Rectal smooth muscle tissue (tissue), 1 donor: Measurements from ENCODE around the gene BICDL1.

Experiments used
- H3K27ac ChIP-seq: one replicate; pipeline ENCODE4 v1.7.0; 2013; ENCODE audit warnings: low read depth, low read length, inconsistent platforms
- H3K27me3 ChIP-seq: one replicate; pipeline ENCODE4 v1.7.0; 2013; ENCODE audit warnings: low read length; ENCODE audit not compliant: control insufficient read depth, insufficient read depth
- H3K36me3 ChIP-seq: one replicate; pipeline ENCODE4 v1.7.0; 2013; ENCODE audit warnings: low read length; ENCODE audit not compliant: control insufficient read depth, insufficient read depth
- H3K4me1 ChIP-seq: one replicate; pipeline ENCODE4 v1.7.0; 2013; ENCODE audit warnings: low read length; ENCODE audit not compliant: control insufficient read depth, insufficient read depth
- H3K4me3 ChIP-seq: one replicate; pipeline ENCODE4 v1.7.0; 2013; ENCODE audit warnings: low read length
- H3K9ac ChIP-seq: one replicate; pipeline ENCODE4 v1.7.0; 2013; ENCODE audit warnings: low read length

The BICDL1 gene

DNA sequence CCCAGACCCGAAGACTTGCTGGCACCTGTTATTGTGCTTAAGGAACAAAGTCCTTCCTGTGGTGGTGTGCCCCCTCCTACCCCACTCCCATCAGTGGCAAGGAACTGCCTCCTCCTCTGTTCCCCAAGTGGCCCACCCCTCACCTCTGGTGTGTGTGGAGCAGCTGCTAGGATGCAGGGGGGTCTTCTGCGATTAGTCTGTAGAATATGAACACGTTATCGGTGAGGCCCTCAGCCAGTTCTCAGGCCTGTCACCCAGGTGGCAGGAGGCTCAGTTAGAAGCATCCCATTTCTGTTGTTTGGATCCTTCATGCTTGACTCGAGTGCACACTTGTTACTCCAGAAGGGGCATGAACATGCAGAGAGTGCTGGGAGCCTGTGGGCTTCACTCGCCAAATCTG lies 88.2 kb downstream of the BICDL1 start:
- no peaks in the 10 kb centered on the region for H3K27me3 ChIP-seq
- no peak overlapping the region for H3K27ac ChIP-seq
- H3K9ac ChIP-seq, result no peak overlapping the region
- H3K36me3 ChIP-seq, result no peaks in the 10 kb centered on the region
- no peak overlapping the region for H3K4me3 ChIP-seq
- H3K4me1 ChIP-seq, result no peaks in the 10 kb centered on the region

- no peak overlapping the region for H3K27ac ChIP-seq
- H3K9ac ChIP-seq, result no peak overlapping the region
These were observed 89.8 kb downstream of the BICDL1 start for GRCh38 chr12:120078868-120079267.

DNA sequence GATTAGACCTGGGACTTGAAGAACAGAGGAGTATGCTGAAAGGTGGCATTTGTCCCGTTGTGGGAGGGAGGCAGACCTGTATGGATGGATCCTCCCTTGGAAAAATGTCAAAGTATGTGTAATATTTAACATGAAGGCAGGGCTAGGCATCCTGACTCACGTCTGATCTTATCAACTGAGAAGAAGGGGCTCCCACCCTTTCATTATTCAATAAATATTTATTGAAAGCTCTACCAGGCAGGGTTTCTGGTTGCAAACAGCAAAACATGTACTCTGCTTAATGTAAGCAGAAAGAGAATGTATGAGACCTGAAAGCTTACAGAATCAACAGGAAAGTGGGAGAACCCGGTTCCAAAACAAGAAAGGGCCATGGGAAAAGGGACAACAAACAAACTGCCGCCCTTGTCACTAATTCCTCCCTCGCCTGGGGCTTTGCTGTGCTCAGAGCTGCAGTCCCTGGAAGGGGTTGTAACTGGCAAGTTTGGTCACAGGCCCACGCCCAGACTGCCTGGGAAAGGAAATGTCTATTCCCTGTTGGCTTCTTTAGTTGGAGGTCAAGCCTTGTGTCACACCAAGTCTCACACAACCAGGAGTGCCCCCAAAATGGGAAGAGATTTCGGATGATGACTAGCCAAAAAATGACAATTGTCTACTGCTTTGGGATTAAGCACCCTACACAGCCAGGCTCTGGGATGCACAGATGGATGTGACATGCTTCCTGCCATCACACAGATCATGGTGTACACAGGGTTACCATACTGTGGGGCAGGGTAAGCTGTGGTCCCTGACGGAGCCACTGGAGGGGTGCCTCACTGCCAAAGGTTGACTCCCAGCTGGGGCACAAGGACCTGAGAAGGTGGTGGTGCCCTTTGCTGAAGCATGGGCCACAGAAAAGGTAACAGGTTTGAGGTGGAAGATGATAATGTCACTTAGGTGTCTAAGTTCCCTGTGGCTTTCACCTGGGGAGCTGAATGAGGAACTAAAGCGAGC lies 90.7 kb downstream of the BICDL1 start:
- H3K27me3 ChIP-seq, result no peaks in the 10 kb centered on the region
- no peaks in the 10 kb centered on the region for H3K4me1 ChIP-seq
- no peaks in the 10 kb centered on the region for H3K36me3 ChIP-seq
- H3K4me3 ChIP-seq, result no peak overlapping the region
- no peak overlapping the region for H3K27ac ChIP-seq
- no peak overlapping the region for H3K9ac ChIP-seq

More at GRCh38 chr12:120078868-120079267, 89.8 kb downstream of the BICDL1 start:
- Histone ChIP-seq H3K4me1 (no peaks in the 10 kb centered on the region), H3K4me3 (no peak overlapping the region), H3K36me3 (no peaks in the 10 kb centered on the region), H3K27me3 (no peaks in the 10 kb centered on the region)

- Histone ChIP-seq H3K4me3 (no peak overlapping the region), H3K36me3 (no peaks in the 10 kb centered on the region), H3K4me1 (no peaks in the 10 kb centered on the region), H3K27ac (no peak overlapping the region), H3K27me3 (no peaks in the 10 kb centered on the region), H3K9ac (no peak overlapping the region)
These were observed 92.6 kb downstream of the BICDL1 start for GRCh38 chr12:120081641-120082040.

DNA sequence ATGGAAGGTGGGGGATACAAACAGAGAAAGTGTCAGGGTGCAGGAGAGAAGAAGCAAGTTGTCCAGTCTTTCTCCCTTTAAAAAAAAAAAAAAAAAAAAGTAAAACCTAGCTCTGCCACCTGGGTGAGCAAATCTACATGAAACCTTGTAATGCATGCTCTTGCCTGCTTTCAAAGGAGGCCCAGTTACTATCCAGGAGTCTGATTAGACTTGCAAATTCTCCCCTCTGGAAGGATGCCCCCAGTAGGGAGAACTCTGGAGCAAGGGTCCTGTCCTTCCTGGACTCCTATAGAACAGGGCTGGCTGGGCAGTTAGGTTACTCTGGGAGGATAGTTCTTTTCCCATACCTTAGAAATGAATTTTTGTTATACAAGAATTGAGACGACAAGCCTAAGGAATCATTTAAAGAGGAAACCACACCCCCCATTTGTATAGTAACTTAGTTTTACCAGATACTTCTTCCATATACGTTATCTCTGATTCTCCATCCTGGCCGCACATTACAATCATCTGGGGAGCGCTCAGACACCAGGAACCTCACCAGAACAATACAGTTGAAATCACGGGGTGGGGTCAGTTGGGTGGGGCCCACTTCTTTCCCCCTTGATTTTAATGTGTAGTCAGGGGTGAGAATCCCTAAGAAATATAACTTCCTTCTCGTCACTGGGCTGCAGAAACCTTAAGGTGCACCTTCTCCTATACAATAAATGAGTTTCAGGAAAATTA lies 97.0 kb downstream of the BICDL1 start:
- Histone ChIP-seq H3K9ac (no peak overlapping the region), H3K36me3 (no peaks in the 10 kb centered on the region), H3K27ac (no peak overlapping the region), H3K27me3 (no peaks in the 10 kb centered on the region), H3K4me3 (peak overlapping the region; percentile 59), H3K4me1 (no peaks in the 10 kb centered on the region)

DNA sequence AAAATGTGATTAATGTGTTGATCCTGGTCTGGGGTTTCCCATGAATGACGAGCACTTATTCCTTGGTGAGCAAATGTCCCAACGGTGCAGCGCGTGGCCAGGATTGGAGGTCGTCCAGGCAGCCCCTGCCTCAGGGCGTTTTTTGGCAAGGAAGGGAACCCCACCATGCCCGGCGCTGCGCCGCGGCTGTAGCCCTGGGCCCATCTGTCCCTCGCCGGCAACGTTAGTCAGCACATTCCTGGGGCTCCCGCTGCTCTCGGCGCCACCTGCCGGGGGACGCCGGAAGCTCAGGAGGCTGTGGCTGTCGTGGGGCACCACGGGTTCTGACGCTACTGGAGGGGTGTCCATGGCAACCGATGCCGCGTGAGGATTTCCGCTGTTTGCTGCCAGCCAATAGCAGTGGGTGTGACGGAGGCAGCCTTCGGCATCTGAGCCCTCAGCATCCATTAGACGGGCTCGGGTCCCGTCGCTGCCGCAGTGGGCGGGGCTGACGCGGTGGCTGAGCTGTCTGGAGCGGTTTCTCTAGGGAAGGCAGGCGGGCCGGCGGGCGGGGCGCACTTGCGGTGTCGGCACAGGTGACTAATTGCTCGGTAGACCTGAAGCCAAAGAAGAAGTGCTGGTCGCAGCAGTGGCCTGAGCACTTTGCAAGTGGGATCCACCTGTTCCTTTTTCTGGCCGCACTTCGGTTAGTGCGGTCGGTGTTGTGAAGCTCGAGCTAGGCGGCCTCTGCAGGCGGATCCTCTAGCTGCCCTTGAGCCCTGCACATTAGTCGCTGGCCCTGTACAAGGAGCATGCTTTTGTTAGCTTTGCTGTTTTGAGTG lies 98.0 kb downstream of the BICDL1 start:
- no peaks in the 10 kb centered on the region for H3K36me3 ChIP-seq
- no peaks in the 10 kb centered on the region for H3K27me3 ChIP-seq
- H3K4me3 ChIP-seq, result peak overlapping the region; percentile 59
- no peaks in the 10 kb centered on the region for H3K4me1 ChIP-seq
- no peak overlapping the region for H3K27ac ChIP-seq
- no peak overlapping the region for H3K9ac ChIP-seq

GRCh38 chr12:120089105-120089504 lies 100.1 kb downstream of the BICDL1 start:
- Histone ChIP-seq H3K4me3 (no peak overlapping the region), H3K4me1 (no peaks in the 10 kb centered on the region), H3K9ac (no peak overlapping the region), H3K27ac (no peak overlapping the region), H3K27me3 (no peaks in the 10 kb centered on the region), H3K36me3 (no peaks in the 10 kb centered on the region)

GRCh38 chr12:120089796-120090195 lies 100.8 kb downstream of the BICDL1 start:
- no peaks in the 10 kb centered on the region for H3K4me1 ChIP-seq
- H3K27ac ChIP-seq, result no peak overlapping the region
- H3K4me3 ChIP-seq, result no peak overlapping the region
- no peak overlapping the region for H3K9ac ChIP-seq
- peaks cover 2% of the 10 kb centered on the region for H3K36me3 ChIP-seq
- no peaks in the 10 kb centered on the region for H3K27me3 ChIP-seq

GRCh38 chr12:120090206-120090605 lies 101.2 kb downstream of the BICDL1 start:
- peaks cover 2% of the 10 kb centered on the region for H3K36me3 ChIP-seq
- no peaks in the 10 kb centered on the region for H3K4me1 ChIP-seq
- H3K27me3 ChIP-seq, result no peaks in the 10 kb centered on the region
- H3K27ac ChIP-seq, result no peak overlapping the region
- H3K9ac ChIP-seq, result no peak overlapping the region
- H3K4me3 ChIP-seq, result no peak overlapping the region

- no peak overlapping the region for H3K27ac ChIP-seq
- no peak overlapping the region for H3K4me3 ChIP-seq
- peaks cover 2% of the 10 kb centered on the region for H3K36me3 ChIP-seq
These were observed 101.7 kb downstream of the BICDL1 start for GRCh38 chr12:120090626-120091295.

DNA sequence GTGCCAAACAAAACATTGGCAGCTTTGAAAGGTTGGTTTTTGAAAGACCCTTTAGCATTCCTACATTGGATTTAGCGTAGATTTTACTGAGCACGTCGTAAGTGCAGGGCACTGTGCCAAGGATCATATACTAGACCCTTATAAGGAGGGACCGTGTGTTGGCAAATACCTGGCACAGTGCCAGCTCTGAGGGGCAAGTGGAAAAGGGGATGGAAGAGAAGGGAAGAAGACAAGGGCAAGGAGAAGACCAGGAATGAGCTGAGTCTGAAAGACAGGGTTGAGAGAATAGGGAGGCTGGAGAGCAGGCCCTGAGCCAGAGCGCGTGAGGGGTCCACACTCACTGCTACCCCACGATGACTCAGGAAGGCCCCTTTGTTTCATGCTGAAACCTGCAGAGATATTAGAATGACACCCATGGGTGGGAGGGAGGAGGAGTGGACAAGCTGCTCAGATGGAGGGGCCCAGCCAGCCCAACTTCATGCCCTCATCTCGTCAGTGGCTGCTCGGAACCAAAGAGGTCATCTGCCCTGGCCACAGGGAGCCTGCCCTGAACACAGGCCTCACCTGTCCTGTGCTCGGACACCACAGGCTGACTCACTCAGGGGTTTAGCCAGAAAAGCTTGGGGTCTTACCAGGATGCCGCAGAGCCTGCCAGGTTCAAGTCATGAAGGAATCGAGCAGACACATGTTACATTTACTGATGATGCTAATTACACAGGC lies 102.5 kb downstream of the BICDL1 start:
- Histone ChIP-seq H3K9ac (no peak overlapping the region), H3K4me3 (no peak overlapping the region), H3K36me3 (peaks cover 9% of the 10 kb centered on the region), H3K4me1 (no peaks in the 10 kb centered on the region), H3K27me3 (no peaks in the 10 kb centered on the region), H3K27ac (no peak overlapping the region)

More at GRCh38 chr12:120090626-120091295, 101.7 kb downstream of the BICDL1 start:
- Histone ChIP-seq H3K27me3 (no peaks in the 10 kb centered on the region), H3K9ac (no peak overlapping the region), H3K4me1 (no peaks in the 10 kb centered on the region)
